HG02678 (cell line): Measurements from ENCODE around the gene BACH1.

ENCODE experiments used
- ATAC-seq: cut with Tn5 transposase; IDR thresholded peaks from one replicate; pipeline ENCODE4 v1.9.1; 2021; ENCODE audit warnings: mild to moderate bottlenecking, moderate library complexity; ENCODE audit not compliant: unreplicated experiment

BACH1 gene

DNA sequence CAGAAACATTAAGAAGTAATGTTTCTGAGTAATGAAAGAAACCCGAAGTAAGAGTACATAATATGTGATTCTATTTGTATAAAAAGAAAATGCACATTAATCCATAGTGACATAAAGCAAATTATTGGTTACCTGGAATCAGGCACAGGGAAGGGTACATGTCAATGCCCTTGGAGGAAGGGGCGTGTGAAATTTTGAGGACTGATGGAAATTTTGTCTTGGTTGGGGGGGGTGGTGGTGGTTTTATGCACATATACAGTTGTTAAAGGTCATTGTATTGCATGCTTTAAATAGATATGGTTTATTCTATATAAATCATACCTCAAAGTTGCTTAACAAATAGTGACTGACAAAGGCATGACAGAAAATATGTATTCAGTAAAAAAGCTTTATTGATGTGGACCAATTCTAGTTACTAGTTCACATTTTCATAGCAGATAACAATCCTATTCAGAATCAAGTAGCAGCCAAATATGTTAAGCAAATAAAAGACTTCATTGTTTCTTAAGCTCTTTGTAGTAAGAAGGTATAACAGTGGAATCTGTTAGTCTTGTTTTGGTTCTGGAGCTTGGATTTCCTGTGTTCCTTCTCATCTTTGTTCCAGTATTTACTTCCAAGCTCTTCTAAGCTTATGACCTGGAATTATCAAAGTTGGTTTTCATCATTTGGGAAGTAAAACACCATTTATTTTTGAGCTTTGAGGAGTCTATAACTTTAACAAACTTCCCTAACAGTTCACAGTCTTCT, 15.1 kb downstream of the BACH1 start:
- ATAC-seq, result no peak

DNA sequence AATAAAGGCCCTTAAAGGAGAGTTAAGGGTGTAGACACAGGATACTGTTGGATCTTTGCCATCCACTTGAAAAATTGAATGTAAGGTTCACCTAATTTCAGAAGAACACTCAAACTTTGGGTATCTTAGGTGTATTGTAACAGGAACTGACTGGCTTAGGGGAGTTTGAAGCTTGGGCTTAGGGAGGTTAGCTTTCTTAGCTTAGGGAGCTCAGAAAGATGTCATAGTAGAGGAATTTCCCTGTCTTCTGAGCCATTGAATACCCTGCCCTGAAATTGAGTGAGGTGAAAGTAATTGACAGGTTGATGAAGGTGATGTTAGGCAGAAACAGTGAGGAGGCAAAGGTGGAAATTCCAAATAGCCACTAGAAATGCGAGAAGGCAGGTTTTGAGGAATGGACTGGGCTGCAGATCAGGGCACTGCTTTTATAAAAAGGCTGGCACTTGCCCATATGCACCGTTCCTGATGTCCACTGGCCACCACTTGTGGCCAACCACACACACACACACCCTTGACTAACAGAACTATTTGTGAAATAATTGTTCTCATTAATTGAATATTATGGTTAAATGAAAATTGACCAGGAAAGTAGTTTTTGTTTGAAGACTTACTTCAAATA, 16.5 kb downstream of the BACH1 start:
- no peak for ATAC-seq

DNA sequence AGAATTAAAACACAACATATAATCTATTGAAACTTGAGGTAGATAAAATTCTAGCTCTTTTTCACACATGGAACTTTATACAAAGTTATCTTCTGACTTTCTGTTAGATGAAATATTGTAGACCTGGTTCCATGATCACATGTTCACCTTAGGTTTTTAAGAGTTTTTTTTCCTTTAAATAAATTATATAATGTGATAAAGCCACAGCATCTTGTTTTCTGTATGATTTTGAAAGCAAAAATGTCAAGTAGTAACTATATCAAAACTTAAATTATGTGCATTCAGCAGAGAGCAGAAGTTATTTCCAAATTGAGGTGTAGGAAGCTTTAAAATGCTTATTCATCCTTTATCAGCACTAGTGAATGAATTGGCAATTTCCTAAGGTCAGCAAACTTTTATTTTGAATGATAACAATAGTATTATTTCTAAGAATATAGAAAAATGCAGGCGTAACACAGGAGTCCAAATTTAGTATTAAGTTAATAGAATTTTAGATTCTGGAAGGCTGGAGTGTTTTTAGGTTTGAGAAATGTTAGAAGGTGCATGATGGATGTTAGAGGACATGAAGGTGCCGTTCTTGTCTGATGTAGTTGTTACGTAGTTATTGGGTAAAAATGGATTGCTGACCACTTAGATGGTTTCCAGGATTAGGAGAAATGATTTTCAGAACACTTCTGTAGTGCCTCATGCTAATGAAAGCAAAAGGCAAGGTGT, 17.5 kb downstream of the BACH1 start:
- ATAC-seq, result no peak

DNA sequence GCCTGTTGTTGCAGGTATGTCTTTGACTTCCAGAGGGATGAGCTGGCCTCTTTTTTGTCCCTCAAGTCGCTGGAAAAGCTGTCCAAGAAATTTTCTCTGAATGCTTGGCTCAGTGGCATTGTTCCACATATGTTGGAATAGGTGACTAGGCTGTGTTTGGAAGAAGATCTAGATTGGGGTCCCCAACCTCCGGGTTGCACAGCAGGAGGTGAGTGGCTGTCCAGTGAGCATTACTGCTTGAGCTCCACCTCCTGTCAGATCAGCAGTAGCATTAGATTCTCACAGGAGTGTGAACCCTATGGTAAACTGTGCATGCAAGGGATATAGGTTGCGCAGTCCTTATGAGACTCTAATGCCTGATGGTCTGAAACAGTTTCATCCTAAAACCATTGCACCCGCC, 18.1 kb downstream of the BACH1 start:
- ATAC-seq, result no peak

DNA sequence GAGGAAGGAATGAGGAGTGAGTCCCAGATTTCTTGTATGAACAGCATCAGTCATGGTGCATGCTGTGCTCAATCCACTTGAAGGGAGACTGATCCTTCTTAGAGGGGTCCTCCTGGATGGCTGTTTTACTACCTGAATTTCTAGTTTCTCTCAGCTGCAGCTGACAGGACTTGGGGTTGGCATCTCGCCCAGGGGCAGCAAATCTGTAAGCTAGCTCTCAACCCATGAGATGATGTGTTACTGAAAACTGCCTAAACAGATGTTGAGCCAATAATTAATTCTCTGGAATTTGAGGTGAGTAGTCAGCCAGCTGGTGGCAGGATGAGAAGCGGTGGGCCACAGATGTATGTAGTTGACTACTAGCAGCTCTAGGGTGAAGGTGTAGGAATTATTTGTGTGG, 19.6 kb downstream of the BACH1 start:
- ATAC-seq, result no peak

DNA sequence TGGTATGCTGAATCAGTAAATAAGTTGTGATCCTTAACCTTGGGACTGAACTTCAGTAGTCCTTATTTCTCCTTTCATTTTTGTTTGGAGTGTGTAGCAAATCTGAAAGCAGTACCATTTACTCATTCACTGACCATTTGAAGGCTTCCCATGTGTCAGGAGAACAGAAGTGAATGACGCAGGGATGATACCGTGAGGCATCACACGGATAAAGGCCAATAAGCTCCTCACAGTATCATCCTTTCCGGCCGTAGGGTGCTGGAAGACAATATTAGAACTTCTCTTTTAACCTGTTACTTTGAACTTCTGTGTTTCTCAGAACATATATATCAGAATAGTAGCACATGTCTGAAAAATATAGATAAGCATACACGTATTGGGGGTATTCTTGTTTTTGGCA, 21.3 kb downstream of the BACH1 start:
- no peak for ATAC-seq

DNA sequence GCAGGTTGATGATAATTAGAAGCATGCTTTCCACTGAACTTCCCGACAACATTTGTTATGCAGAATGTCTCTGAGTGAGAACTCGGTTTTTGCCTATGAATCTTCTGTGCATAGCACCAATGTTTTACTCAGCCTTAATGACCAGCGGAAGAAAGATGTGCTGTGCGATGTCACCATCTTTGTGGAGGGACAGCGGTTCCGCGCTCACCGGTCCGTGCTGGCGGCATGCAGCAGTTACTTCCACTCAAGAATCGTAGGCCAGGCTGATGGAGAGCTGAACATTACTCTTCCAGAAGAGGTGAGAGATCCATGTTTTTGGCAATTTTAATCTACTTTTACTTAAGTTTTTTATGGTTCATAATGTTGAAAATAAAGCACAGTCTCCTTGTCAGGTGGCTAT, 22.5 kb downstream of the BACH1 start:
- no peak for ATAC-seq

DNA sequence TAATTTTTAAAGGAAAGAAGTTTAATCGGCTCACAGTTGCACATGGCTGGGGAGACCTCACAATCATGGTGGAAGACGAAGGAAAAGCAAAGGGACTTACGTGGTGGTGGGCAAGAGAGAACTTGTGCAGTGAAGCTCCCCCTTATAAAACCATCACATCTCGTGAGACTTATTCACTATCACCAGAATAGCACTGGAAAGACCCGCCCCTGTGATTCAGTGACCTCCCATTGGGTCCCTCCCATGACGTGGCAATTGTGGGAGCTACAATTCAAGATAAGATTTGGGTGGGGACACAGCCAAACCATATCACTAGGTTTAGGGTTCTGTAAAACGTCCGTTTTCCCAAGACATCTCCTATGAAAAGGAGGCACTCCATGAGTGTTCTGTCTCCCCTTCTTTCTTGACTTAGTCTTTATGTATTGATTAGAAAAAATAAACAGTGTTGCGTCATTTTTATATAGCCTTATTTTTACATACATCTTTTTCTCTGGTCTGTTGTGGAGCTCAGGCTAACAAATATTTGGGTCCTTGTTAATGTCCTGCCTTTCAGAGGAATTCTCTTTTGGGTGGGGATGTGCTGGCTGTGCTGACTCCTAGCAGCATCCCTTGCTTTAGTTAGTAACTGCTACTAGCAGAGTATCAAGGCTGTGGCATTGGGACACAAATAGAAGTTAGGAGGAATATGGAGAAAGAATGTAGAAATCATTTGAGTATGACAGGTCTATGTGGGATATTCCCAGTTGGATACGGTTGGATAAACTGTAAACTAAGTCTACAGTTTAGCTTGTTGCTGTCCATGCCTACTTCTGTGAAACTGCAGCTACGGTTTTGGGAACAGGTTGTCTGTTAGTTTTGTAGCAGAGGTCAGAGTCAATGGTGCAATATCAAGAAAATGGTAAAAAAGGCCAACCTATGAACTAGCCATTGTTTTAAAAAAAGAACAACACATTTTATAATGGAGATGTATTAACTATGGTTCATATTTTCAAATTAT, 23.5 kb downstream of the BACH1 start:
- no peak for ATAC-seq

DNA sequence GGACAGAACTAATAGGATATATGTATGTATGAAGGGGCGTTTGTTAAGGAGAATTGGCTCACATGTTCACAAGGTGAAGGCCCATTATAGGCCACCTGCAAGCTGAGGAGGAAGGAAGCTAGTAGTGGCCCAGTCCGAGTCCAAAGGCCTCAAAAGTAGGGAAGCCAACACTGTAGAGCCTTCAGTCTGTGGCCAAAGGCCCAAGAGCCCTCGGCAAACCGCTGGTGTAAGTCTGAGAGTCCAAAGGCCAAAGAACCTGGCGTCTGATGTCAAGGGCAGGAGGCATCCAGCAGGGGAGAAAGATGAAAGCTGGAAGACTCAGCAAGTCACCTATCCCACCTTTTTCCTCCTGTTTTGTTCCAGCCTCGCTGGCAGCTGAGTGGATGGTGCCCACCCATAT, 24.5 kb downstream of the BACH1 start:
- ATAC-seq, result no peak

DNA sequence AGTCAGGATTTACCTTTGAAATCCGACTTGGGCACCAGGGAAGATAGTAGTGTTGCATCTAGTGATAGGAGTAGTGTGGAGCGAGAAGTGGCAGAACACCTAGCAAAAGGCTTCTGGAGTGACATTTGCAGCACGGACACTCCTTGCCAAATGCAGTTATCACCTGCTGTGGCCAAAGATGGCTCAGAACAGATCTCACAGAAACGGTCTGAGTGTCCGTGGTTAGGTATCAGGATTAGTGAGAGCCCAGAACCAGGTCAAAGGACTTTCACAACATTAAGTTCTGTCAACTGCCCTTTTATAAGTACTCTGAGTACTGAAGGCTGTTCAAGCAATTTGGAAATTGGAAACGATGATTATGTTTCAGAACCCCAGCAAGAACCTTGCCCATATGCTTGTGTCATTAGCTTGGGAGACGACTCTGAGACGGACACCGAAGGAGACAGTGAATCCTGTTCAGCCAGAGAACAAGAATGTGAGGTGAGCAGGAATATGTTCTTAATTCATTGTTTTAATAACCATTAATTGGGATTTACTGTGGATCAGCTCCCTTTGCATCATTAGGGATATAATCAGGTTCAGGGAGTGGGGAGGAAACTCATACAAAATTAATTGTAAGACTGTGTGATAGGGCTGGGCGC, 28.3 kb downstream of the BACH1 start:
- ATAC-seq, result no peak

DNA sequence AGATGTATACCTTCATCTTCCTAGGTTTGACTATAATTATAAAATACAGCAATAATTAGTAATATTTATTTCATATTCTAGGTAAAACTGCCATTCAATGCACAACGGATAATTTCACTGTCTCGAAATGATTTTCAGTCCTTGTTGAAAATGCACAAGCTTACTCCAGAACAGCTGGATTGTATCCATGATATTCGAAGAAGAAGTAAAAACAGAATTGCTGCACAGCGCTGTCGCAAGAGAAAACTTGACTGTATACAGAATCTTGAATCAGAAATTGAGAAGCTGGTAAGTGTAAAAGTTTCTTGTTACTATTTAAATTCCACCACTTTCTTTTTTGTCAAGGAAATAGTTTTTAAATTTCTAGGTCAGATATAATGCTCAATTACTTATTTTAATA, 30.7 kb downstream of the BACH1 start:
- ATAC-seq, result no peak

DNA sequence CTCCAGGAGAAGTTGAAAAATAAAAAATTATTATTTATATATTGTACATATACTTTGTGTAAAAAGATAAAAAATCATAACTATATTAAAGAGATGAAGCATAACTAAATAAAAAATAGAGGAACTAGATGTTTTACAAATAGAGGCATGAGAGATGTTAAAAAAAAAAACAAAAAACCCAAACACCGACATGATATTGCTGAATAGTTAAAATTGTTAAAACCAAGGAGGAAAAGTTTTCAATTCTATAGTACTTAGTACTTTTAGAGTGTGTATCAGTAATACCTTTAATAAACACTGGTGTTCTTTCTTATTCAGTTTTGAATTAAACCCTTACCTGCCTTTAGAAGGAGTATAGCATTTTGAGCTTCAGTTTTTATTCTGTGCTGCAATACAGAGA, 32.1 kb downstream of the BACH1 start:
- ATAC-seq, result no peak

DNA sequence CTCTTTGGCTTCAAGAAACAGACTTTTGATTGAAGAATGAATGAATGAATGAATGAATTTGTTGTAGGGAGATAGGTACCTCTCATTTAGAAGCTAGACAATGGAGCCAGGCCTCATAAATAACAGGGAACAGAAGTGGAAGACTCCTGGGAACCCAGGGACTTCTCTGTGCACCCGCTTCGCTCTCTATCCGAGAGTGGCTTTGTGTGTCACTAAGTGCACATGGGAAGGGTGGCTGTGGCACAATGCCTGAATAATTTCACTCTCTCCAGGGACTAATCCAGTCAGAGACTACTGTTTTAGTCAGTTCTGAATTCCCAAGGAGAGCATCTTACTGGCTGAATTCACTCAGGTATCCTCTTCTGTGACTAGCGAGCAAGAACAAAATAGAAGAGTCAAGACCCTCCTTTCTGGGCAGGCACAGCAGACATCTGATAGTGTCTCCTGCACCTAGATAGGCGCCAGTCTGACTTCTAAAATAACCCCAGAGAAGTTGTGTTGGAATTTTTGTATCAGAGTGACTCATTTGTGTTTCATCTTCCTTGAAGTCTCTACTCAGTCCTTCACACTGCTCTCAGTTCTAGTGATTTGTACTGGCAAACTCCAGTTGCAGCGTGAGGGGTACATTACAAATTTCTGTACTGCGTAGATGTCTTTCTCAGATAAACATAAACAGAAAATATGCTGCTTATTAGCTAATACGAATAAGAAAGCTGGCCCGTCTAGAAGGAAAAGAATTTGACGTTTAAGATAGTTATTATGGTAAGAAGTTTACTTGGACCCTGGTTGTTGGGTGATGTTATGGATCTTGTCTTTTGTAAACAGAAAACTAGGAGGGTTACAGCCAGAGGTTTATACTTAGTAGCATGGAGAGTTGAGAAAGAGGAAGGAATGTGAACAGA, 34.0 kb downstream of the BACH1 start:
- ATAC-seq, result no peak

DNA sequence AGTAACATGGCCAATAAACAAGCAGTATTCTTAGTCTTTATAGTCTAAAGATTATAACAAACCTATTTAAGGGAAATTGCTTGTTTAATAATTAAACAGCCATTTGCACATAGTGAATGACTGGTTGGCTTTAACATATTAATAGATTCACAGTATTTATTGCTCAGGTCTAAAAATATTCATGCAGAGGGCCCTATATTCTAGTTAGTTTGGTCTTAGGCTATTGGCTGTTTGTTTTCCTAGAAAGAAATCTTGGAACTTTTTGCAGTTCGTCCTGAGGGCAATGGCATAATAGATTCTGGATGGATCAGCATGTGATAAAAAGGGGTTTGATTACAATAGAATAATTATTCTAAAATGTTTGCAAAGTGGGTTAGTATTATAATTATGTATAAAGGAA, 34.7 kb downstream of the BACH1 start:
- no peak for ATAC-seq

DNA sequence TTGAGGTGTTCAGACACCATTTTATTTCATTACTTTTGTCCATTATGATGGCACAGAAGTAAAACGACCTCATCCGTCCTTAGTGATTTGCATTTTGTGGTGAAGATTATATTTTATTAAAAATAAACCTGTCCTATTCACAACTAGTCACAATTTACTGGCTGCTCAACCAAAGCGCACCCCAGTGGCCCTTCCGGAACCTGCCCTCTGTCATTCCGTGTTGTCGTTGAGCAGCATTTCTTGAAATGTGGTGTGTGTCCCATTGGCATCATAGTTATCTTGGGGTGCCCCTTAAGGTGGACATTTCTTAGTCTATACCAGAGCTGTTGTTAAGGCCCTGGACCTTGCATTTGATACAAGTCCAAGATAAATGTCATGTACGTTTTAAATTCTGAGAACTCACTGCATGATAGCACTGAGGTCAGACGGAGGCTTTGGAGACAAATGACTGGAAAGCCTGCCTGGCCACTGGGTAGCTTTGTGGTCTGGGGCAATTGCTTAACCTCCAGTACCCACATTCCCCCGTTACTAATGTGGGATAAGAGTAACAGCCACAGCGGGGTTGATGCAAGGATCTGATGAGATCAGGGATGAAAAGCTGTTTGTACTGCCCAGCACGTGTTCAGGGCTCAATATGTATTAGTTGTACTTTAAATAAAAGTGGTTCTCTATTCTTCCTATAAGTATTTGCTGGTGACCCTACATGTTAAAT, 36.2 kb downstream of the BACH1 start:
- no peak for ATAC-seq

DNA sequence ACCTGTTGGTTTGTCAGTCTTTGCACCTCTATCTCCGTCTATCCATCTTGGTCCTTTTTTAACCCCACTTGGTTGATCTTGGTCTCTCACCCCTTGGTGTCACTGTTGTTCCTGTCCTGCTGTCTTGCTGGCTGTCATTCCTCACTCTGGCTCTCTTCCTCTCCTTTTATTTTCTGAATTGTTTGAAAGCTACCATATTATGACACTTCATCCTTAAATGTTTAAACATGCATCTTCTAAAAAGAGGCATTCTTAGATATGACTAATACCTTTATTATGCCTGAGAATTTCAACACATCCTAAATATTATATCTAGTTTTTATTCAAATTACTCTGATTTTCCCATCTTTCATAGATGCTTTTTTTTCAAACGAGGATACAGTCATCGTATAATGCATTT, 37.0 kb downstream of the BACH1 start:
- no peak for ATAC-seq

DNA sequence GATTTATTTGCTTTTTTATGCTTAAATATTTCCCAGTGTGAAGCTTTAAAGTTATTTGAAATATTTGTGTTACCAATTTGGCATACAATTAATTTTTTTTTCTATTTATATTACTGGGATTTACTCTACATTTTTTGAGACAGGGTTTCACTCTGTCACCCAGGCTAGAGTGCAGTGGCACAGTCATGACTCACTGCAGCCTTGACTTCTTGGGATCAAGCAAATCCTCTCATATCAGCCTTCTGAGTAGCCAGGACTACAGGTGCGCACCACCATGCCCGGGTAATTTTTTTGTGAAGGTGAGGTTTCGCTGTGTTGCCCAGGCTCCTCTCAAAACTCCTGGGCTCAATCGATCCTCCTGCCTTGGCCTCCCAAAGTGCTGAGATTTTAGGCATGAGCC, 39.5 kb downstream of the BACH1 start:
- no peak for ATAC-seq

DNA sequence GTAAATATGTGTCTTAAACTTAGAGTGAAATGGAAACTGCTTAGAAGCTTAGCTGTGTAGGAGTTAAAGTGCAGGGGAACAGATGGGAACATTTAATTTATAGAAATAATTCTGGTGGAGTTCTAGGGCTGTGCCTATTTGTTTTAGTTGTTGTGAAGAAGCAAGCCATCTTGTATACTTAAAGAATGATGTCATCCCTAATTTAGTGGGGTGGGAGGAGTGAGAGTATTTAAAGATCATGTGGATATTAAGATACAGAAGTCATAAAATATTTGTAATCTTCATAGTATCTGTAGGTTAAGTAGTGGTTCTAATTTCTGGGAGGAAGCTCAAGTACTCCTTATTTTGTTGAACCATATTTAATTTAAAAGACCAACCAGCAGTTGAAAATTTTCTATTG, 41.5 kb downstream of the BACH1 start:
- no peak for ATAC-seq

DNA sequence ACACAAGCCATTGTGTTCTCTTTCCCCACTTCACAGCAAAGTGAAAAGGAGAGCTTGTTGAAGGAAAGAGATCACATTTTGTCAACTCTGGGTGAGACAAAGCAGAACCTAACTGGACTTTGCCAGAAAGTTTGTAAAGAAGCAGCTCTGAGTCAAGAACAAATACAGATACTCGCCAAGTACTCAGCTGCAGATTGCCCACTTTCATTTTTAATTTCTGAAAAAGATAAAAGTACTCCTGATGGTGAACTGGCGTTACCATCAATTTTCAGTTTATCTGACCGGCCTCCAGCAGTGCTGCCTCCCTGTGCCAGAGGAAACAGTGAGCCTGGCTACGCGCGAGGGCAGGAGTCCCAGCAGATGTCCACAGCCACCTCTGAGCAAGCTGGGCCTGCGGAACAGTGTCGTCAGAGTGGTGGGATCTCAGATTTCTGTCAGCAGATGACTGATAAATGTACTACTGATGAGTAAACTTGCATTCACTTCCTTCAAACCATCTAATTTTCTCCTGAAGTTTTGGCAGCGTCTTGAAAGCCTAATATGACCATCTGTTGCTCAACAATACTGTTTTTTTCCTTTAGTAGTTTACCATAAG, 43.7 kb downstream of the BACH1 start:
- peak; percentile 43 for ATAC-seq
